ENCODE results near the gene IRX3. TPM values are rescaled to one million over a fixed set of nuclear protein-coding genes. Genes with fewer than 3 reads are reported as not detected.

IRX3 gene
- total RNA-seq, 1 experiment from 2014 or later: not detected

DNA sequence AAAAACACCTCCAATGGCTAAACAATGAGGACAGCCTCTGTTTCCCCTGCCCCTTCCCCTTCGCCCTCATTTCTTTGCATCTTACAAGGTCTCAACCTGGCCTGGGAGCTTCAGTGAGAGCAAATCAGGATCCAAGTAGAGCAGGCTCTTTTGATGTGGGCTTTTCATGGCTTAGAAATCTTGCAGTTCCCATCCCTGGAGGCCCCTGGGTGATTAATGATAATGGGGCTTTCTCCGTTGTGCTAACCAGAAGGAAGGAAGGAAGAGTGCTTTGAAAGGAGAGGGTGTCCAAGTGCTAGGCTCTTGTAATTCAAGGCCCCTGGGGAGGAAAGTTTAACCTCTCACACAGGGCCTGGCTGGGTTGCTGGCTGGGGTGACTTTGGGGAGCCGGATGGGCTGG, 18.5 kb upstream of the IRX3 start:
- TF ChIP-seq CTCF (conservative IDR thresholded peaks at IDR 0.05; ENCODE audit: low read depth, low read length) (no peak), EZH2phosphoT487 (IDR thresholded peaks at IDR 0.05; ENCODE audit: borderline replicate concordance, low read length) (no peak), EZH2 (IDR thresholded peaks at IDR 0.05; ENCODE audit: low read length, unreplicated experiment) (no peak)
- H3K4me3 ChIP-seq (ENCODE audit: low read length): no peak overlapping the region
- H2AFZ ChIP-seq (ENCODE audit: low read length): no peak overlapping the region
- H3K4me2 ChIP-seq (ENCODE audit: low read length): no peak overlapping the region
- ChIA-PET CTCF (no interaction called here), POLR2A (ENCODE audit: unreplicated experiment) (no interaction called here)
- no peaks in the 10 kb centered on the region for H3K79me2 ChIP-seq (ENCODE audit: low read length)
- no TSS peak for BruUV-seq (replicated peaks)
- H3K27ac ChIP-seq (ENCODE audit: low read length): no peak overlapping the region
- DNase-seq: no peak
- no peaks in the 10 kb centered on the region for H3K36me3 ChIP-seq (ENCODE audit: low read depth, low read length)
- intact Hi-C loops (cut with micrococcal nuclease): no loop called here
- H3K9me3 ChIP-seq (ENCODE audit: low read length): no peaks in the 10 kb centered on the region
- H4K20me1 ChIP-seq (ENCODE audit: low read length): no peaks in the 10 kb centered on the region
- H3K4me1 ChIP-seq (ENCODE audit: insufficient read depth, low read length): no peaks in the 10 kb centered on the region
- no peaks in the 10 kb centered on the region for H3F3A ChIP-seq (ENCODE audit: low read length, unreplicated experiment)
- ATAC-seq: no peak
- H3K9me2 ChIP-seq (replicated peaks; ENCODE audit: low read length): no peaks in the 10 kb centered on the region
- no peaks in the 10 kb centered on the region; the same call in 1 of the 2 replicates for H3K27me3 ChIP-seq (ENCODE audit: low read length)
- H3K9ac ChIP-seq (ENCODE audit: low read length): no peak overlapping the region

DNA sequence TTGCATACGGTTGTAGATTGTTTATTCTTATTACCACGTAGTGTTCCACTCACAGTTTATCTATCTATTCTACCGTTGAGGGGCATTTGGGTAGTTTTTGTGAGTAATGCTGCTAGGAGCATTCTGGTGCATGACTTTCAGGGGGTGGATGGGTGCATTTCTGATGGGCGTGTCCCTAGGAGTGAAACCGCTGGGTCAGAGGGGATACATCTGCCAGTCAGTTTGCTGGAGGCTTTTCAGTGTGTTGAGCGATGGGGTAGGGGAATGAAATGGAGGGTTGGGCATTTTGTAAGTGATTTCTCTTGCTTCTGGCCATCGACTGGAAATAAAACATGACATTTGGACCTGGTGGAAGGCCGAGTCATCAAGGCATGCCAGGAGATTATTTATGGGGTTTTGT, 17.0 kb upstream of the IRX3 start:
- no peaks in the 10 kb centered on the region for H3F3A ChIP-seq (ENCODE audit: low read length, unreplicated experiment)
- H3K79me2 ChIP-seq (ENCODE audit: low read length): no peaks in the 10 kb centered on the region
- H4K20me1 ChIP-seq (ENCODE audit: low read length): no peaks in the 10 kb centered on the region
- no peak overlapping the region for H3K27ac ChIP-seq (ENCODE audit: low read length)
- no peak overlapping the region for H3K4me2 ChIP-seq (ENCODE audit: low read length)
- H3K36me3 ChIP-seq (ENCODE audit: low read depth, low read length): no peaks in the 10 kb centered on the region
- H3K4me1 ChIP-seq (ENCODE audit: insufficient read depth, low read length): no peaks in the 10 kb centered on the region
- no peak for DNase-seq
- no peak overlapping the region for H3K4me3 ChIP-seq (ENCODE audit: low read length)
- TF ChIP-seq EZH2phosphoT487 (IDR thresholded peaks at IDR 0.05; ENCODE audit: borderline replicate concordance, low read length) (no peak), CTCF (conservative IDR thresholded peaks at IDR 0.05; ENCODE audit: low read depth, low read length) (no peak), EZH2 (IDR thresholded peaks at IDR 0.05; ENCODE audit: low read length, unreplicated experiment) (no peak)
- no peaks in the 10 kb centered on the region for H3K9me3 ChIP-seq (ENCODE audit: low read length)
- no peaks in the 10 kb centered on the region for H3K9me2 ChIP-seq (replicated peaks; ENCODE audit: low read length)
- no peaks in the 10 kb centered on the region for H3K27me3 ChIP-seq (ENCODE audit: low read length)
- H3K9ac ChIP-seq (ENCODE audit: low read length): no peak overlapping the region
- intact Hi-C loops (cut with micrococcal nuclease): no loop called here
- no TSS peak for BruUV-seq (replicated peaks)
- H2AFZ ChIP-seq (ENCODE audit: low read length): no peak overlapping the region
- ChIA-PET CTCF (no interaction called here), POLR2A (ENCODE audit: unreplicated experiment) (no interaction called here)
- ATAC-seq: no peak

- no peaks in the 10 kb centered on the region for H3K9me3 ChIP-seq (ENCODE audit: low read length)
- no peaks in the 10 kb centered on the region for H3K36me3 ChIP-seq (ENCODE audit: low read depth, low read length)
- intact Hi-C loops (cut with micrococcal nuclease): no loop called here
- no peaks in the 10 kb centered on the region for H3K4me1 ChIP-seq (ENCODE audit: insufficient read depth, low read length)
- no peak overlapping the region for H3K27ac ChIP-seq (ENCODE audit: low read length)
- no peaks in the 10 kb centered on the region for H3K79me2 ChIP-seq (ENCODE audit: low read length)
- H2AFZ ChIP-seq (ENCODE audit: low read length): no peak overlapping the region
- no peak overlapping the region for H3K9ac ChIP-seq (ENCODE audit: low read length)
- H3K27me3 ChIP-seq (ENCODE audit: low read length): no peaks in the 10 kb centered on the region
- ATAC-seq (no peak), DNase-seq (no peak)
- TF ChIP-seq EZH2phosphoT487 (IDR thresholded peaks at IDR 0.05; ENCODE audit: borderline replicate concordance, low read length): no peak
- TF ChIP-seq EZH2 (IDR thresholded peaks at IDR 0.05; ENCODE audit: low read length, unreplicated experiment): no peak
- TF ChIP-seq CTCF (conservative IDR thresholded peaks at IDR 0.05; ENCODE audit: low read depth, low read length): no peak
- no peaks in the 10 kb centered on the region for H4K20me1 ChIP-seq (ENCODE audit: low read length)
- CTCF ChIA-PET: no interaction called here
- H3K4me2 ChIP-seq (ENCODE audit: low read length): no peak overlapping the region
- BruUV-seq (replicated peaks): no TSS peak
- H3F3A ChIP-seq (ENCODE audit: low read length, unreplicated experiment): no peaks in the 10 kb centered on the region
- POLR2A ChIA-PET (ENCODE audit: unreplicated experiment): no interaction called here
- H3K9me2 ChIP-seq (replicated peaks; ENCODE audit: low read length): no peaks in the 10 kb centered on the region
- H3K4me3 ChIP-seq (ENCODE audit: low read length): no peak overlapping the region
Measured at GRCh38 chr16:54297154-54297553, 10.6 kb upstream of the IRX3 start.
